ENCODE measurements around the gene SHH.
"Not testable (repeated sequence)": the region's sequence is repeated elsewhere in the genome, so short reads cannot be mapped to it uniquely, and the experiment has no call there.

Gene SHH

GRCh38 chr7:155843426-155844018, 31.3 kb upstream of the SHH start:
- no peak for DNase-seq

- no peak for DNase-seq
Measured at GRCh38 chr7:155842496-155843265, 30.4 kb upstream of the SHH start.

GRCh38 chr7:155840909-155841308, 28.6 kb upstream of the SHH start:
- DNase-seq, result no peak

- no peak for DNase-seq
Measured at GRCh38 chr7:155840262-155840885, 28.1 kb upstream of the SHH start.

DNA sequence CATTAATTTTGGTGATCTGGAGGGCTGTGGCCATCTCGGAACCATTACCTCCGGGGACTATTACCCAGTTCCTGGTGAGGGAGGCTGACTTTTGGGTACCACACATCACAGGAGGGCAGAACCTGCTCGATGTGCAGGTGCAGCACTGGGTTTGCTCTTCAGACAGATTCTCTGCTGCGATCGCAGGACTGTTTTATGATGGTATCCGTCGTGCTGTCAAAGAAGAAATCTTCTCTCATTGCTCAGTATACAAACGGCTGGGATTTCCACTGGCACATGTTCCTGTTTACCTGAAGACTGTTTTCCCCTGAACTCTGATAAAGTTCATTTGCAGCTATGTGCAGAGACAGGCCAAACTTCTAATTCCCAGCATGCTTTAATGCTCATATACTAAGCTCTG, 27.2 kb upstream of the SHH start:
- no peak for DNase-seq

DNA sequence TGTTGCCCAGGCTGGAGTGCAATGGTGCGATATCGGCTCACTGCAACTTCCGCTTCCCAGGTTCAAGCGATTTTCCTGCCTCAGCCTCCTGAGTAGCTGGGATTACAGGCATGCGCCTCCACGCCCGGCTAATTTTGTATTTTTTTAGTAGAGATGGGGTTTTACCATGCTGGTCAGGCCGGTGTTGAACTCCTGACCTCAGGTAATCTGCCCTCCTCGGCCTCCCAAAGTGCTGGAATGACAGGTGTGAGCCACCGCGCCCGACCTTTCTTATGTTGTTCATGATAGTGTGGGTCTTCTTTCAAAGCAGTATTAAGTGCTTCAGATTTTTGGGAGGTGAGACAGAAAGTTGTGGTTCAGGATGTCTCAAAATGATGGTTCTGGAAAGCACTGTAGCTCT, 26.0 kb upstream of the SHH start:
- not testable (repeated sequence) for DNase-seq

DNA sequence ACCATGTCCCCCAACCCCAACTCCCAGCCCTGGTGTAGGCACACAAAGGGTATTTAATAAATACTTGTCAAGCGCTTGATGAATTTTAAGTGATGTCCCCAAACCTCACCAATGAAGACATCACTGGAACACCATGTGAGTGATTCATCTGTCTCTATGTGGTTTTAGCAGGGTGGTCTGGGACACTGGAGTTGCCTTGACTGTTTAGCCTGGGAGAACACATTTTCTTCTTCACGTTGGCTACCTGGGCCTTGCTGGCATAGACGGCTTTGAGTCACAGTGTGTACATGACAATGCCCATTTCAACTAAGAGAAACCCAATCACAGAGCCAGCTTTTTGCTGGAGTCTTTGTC, 24.8 kb upstream of the SHH start:
- DNase-seq, result no peak

GRCh38 chr7:155836216-155837125, 24.2 kb upstream of the SHH start:
- DNase-seq, result no peak

- DNase-seq, result no peak
Measured at GRCh38 chr7:155835446-155836215, 23.4 kb upstream of the SHH start.

DNA sequence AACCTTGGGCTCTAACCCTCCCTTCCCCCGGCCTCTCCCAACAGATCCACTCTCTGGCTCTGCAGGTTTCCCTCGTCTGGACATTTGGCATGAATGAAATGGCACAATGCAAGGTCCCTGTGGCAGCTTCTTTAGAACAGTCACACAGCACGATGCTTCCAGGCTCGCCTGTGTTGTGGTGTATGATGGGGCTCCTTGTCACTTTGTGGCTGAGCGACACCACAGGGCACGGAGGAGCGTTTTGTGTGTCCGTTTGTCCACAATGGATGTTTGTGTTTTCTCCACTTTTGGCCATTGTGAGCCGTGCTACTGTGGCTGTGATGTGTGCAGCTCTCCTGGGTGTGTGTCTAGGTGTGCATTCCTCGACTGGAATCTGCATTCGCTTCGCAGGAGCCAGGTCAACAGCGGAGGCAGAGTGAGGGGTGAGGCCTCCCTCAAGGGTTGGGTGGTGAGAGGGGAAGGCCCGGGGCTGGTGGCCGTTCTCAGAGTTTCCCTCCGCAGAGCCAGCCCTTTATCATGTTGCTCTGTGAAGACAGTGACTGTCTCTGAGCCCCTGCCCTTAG, 22.3 kb upstream of the SHH start:
- no peak for DNase-seq

DNA sequence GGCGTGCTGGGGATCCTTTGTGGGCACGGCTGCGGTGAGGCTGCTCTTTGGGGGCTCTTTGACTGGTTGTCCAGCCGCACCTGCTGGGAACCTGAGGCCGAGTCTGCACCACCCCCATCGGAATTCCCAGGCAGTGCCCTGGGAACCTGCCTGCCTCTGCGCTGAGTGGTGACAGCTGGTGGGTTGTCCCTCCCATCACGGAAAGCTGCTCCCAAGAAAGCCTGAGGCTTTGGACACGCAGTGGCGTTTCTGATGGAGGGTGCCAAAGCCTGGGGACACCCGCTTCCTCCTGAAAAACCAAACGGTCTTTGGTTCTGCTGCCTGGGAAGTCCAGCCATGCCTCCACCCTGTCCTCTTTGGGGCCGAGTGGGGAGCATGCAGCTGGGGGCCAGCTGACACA, 21.4 kb upstream of the SHH start:
- DNase-seq, result no peak

GRCh38 chr7:155832581-155832981, 20.3 kb upstream of the SHH start:
- no peak for DNase-seq

- DNase-seq, result no peak
Measured at GRCh38 chr7:155831807-155832524, 19.7 kb upstream of the SHH start.

DNA sequence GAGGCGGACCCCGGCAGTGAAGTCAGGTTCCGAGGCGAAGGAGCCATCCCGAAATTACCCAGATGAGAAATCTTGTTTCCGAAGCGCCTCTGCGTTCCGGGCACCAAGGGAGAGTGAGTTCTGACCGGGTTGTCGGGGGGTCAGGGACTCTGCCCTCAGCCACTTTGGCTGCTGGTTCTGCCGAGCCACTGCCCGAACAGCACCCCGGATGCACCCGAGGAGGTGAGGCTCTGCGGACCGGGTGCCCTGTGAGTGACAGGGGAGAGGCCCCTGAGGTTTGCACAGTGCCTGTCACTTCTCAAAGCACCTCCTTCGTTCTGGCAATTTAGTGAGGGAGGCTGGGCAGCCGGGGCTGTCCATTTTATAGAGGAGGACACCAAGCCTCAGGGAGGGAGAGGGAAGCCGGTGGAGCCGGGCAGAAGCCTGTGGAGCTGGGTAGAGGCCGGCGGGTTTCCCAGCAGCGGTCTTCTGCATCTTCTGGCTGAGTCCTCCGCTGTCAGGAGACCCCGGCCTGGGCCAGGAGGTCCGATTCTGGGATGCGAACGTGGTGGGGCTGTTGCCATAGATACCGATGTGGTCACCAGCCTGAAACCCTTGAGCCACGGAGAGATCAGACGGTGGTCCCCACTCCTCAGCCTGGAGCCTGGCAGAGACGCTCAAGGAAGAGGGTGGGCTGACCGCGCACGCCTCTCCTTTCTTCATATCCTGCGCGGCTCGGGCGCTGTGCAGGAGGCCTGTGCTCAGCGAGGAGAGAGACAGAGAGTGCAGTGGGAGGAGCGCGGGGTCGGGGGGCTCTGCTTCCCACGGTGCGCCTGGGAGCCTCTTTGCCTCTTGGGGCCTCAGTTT, 18.9 kb upstream of the SHH start:
- DNase-seq, result no peak

- DNase-seq, result no peak
Measured at GRCh38 chr7:155829796-155830470, 17.7 kb upstream of the SHH start.

DNA sequence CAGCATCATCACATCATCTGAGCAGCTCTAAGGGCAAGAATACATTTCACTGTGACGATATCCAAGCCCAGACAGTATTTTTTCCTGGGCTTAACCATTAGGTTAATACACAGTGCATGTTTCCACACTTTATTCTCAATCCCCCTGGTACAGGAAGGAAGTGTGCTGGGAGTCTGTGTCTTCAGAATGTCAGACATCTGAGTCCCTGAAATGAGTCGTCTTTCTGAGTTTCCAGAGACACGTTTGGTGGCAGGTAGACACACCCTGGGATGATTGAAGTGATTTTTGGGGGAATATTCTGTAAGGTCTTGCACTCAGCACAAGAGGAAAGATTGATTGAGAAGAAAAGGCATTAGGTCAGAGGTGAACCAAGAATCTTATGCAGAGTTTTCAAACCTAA, 13.1 kb upstream of the SHH start:
- DNase-seq, result no peak

- DNase-seq, result no peak
Measured at GRCh38 chr7:155824227-155824886, 12.1 kb upstream of the SHH start.

GRCh38 chr7:155821851-155822250, 9.6 kb upstream of the SHH start:
- no peak for DNase-seq
